Left lung (tissue), 10 donors: ENCODE data around the gene CRABP2. TPM values are rescaled to one million over a fixed set of nuclear protein-coding genes. Genes with fewer than 3 reads are reported as not detected.

Experiments used
- ATAC-seq: fragments of 200-7000 bp; cut with Tn5 transposase; one replicate; pipeline ENCODE4 v1.9.1; 2020; ENCODE audit warnings: moderate library complexity
- DNase-seq, 4 donors: peaks; one replicate each; pipeline ENCODE4 v3.0.0-alpha.2; 2013 to 2020
- H3K27ac ChIP-seq, 2 donors: fragments of 200-600 bp; sonication (generic) in 1 of 2; one replicate each; pipeline versions ENCODE4 v1.5.0 to v1.8.0; 2020 to 2021
- H3K27me3 ChIP-seq, 2 donors: fragments of 200-600 bp; sonication (generic) in 1 of 2; one replicate each; pipeline versions ENCODE4 v1.5.0 to v1.8.0; 2020 to 2021
- H3K36me3 ChIP-seq, 2 donors: fragments of 200-600 bp; sonication (generic) in 1 of 2; one replicate each; pipeline versions ENCODE4 v1.5.0 to v1.8.0; 2020 to 2021
- H3K4me1 ChIP-seq, 2 donors: fragments of 200-600 bp; one replicate each; pipeline ENCODE4 v1.8.0; 2021
- H3K4me3 ChIP-seq, 2 donors: fragments of 200-600 bp; sonication (generic) in 1 of 2; one replicate each; pipeline versions ENCODE4 v1.5.0 to v1.8.0; 2020 to 2021; ENCODE audit warnings: mild to moderate bottlenecking in 1 of 2
- H3K9me3 ChIP-seq, 2 donors: fragments of 200-600 bp; sonication (generic) in 1 of 2; one replicate each; pipeline versions ENCODE4 v1.5.0 to v1.8.0; 2020 to 2021
- intact Hi-C, 2 donors: fragments of 100-400 bp; cut with DNase I; formaldehyde crosslinking; loops; one replicate each; pipeline versions ENCODE4 v1.11.2 to v1.14.2; 2022
- polyA plus RNA-seq, 6 donors: library from polyadenylated mRNA; unstranded; fragments of 120-200 nt; gene quantifications; one replicate each; pipeline ENCODE4 v1.2.1, GENCODE V29; 2013; ENCODE audit not compliant: insufficient read length in 6 of 6
- total RNA-seq, 2 donors: library from RNA; stranded (reverse); fragmentation: NEBNext Ultra II Directional; extraction: Animal tissue kit (Norgen Biotek cat#: 25700); gene quantifications; one replicate each; pipeline ENCODE4 v1.2.1, GENCODE V29; 2021
- TF ChIP-seq, protein P1 (sequence below), 2 donors: fragments of 200-600 bp; sonication (generic) in 1 of 2; IDR thresholded peaks; one replicate each; pipeline versions ENCODE4 v1.5.0 to v1.8.0; 2021; ENCODE audit warnings: antibody characterized with exemption in 2 of 2
- donor health status: DM: no; HTN: yes; CAD: no.
- donor health status: DM: no; HTN: no; CAD: no.

Gene CRABP2
- total and polyA plus RNA-seq, 8 donors: 2.7 to 154 (median 98.4) TPM

DNA sequence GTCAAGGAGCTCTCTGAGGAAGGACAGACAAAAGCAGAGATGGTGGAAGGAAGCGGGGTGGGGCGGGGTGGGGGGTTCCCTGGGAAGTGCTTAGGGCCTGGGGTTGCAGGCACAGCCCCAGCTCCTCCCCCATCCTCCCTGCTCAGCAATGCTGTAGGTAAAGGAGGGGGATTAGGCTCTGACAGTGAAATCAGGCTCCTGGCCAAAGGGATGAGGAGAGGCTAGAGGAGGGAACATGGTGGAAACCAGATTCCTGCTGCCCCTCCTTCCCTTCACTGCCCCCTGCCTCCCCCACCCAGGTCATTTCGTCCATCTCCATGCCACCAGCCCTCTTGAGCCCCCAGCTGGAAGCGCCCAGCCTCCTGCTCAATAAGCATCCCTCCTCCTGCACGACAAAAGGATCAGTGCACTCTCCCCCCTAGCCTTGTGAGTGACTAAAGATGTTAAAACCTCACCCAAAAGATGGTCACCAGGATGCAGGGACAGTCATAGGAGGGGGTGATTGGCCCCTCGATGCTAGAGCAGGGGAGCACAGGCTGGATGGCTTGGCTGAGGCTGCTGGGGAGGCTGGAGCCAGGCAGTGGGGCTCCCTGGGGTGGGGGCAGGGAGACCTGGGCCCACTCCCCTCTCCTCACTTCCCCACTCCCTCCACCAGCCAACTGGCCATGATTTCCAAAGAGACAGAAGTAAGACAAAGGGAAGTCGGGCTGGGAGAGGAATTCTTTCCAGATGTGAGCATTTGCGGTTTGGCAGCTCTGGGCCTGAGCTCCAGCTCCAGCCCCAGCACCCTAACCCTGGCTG is 2.2 kb upstream of the CRABP2 start:
- DNase-seq (no peak), ATAC-seq (no peak)
- intact Hi-C loops: no loop called here
- no peaks in the 10 kb centered on the region for H3K36me3 ChIP-seq
- no peaks in the 10 kb centered on the region for H3K9me3 ChIP-seq
- peaks cover 22 to 57% of the 10 kb centered on the region in 2 donors for H3K27me3 ChIP-seq
- peak overlapping the region in 1 of 2 donors; percentile 68 for H3K27ac ChIP-seq
- no peak overlapping the region for H3K4me3 ChIP-seq
- TF ChIP-seq, protein P1, sequence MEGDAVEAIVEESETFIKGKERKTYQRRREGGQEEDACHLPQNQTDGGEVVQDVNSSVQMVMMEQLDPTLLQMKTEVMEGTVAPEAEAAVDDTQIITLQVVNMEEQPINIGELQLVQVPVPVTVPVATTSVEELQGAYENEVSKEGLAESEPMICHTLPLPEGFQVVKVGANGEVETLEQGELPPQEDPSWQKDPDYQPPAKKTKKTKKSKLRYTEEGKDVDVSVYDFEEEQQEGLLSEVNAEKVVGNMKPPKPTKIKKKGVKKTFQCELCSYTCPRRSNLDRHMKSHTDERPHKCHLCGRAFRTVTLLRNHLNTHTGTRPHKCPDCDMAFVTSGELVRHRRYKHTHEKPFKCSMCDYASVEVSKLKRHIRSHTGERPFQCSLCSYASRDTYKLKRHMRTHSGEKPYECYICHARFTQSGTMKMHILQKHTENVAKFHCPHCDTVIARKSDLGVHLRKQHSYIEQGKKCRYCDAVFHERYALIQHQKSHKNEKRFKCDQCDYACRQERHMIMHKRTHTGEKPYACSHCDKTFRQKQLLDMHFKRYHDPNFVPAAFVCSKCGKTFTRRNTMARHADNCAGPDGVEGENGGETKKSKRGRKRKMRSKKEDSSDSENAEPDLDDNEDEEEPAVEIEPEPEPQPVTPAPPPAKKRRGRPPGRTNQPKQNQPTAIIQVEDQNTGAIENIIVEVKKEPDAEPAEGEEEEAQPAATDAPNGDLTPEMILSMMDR (IDR thresholded peaks at IDR 0.05): no peak
- H3K4me1 ChIP-seq: peaks cover 19 to 28% of the 10 kb centered on the region in 2 donors

GRCh38 chr1:156706657-156707416 is 1.5 kb upstream of the CRABP2 start:
- DNase-seq (peak in 3 of 4 donors; percentile 64 to 86 (median 70)), ATAC-seq (peak; percentile 59)
- Histone ChIP-seq H3K27ac (peak overlapping the region in 1 of 2 donors; percentile 68), H3K27me3 (peaks cover 22 to 65% of the 10 kb centered on the region in 2 donors), H3K4me1 (peaks cover 19 to 28% of the 10 kb centered on the region in 2 donors), H3K4me3 (peak overlapping the region; percentile 27 to 31), H3K9me3 (no peaks in the 10 kb centered on the region), H3K36me3 (no peaks in the 10 kb centered on the region)
- intact Hi-C loops: no loop called here
- TF ChIP-seq, protein P1 (IDR thresholded peaks at IDR 0.05): no peak

- Histone ChIP-seq H3K4me3 (peak overlapping the region; percentile 27 to 31), H3K4me1 (peaks cover 19 to 28% of the 10 kb centered on the region in 2 donors), H3K27ac (peak overlapping the region in 1 of 2 donors; percentile 68), H3K9me3 (no peaks in the 10 kb centered on the region), H3K36me3 (no peaks in the 10 kb centered on the region), H3K27me3 (peaks cover 22 to 72% of the 10 kb centered on the region in 2 donors)
- ATAC-seq: peak; percentile 75
- intact Hi-C loops: no loop called here
- TF ChIP-seq, protein P1 (IDR thresholded peaks at IDR 0.05): peak; percentile 61 to 79
- DNase-seq: peak in 3 of 4 donors; percentile 59 to 78 (median 74)
Measured at GRCh38 chr1:156705918-156706656, 704 bp upstream of the CRABP2 start.

GRCh38 chr1:156704930-156705320 is 458 bp downstream of the CRABP2 start:
- TF ChIP-seq, protein P1 (IDR thresholded peaks at IDR 0.05): no peak
- Histone ChIP-seq H3K36me3 (no peaks in the 10 kb centered on the region), H3K27ac (no peak overlapping the region), H3K4me3 (peak overlapping the region; percentile 2 to 27), H3K9me3 (no peaks in the 10 kb centered on the region), H3K4me1 (peaks cover 19 to 28% of the 10 kb centered on the region in 2 donors), H3K27me3 (peaks cover 22 to 83% of the 10 kb centered on the region in 2 donors)
- intact Hi-C loops: no loop called here
- peak in 1 of 4 donors; percentile 48 for DNase-seq
- peak; percentile 43 for ATAC-seq
